ENCODE data around the gene CNPY1.

CNPY1 gene

GRCh38 chr7:155470686-155471638 is 75.4 kb downstream of the CNPY1 start:
- Histone ChIP-seq H3K36me3 (ENCODE audit: insufficient read depth, low read length) (no peaks in the 10 kb centered on the region), H2AFZ (ENCODE audit: low read depth, low read length) (no peak overlapping the region), H4K20me1 (ENCODE audit: insufficient read depth, low read length) (no peaks in the 10 kb centered on the region; the same call in 1 of the 2 replicates), H3K4me1 (ENCODE audit: insufficient read depth, low read length) (no peaks in the 10 kb centered on the region), H3K27ac (ENCODE audit: low read length) (no peak overlapping the region), H3K79me2 (ENCODE audit: insufficient read depth, low read length) (no peaks in the 10 kb centered on the region), H3K9ac (ENCODE audit: low read depth, low read length) (no peak overlapping the region), H3K27me3 (ENCODE audit: insufficient read depth, low read length, poor library complexity) (peaks cover 40% of the 10 kb centered on the region), H3K9me3 (ENCODE audit: insufficient read depth, low read length, severe bottlenecking) (no peaks in the 10 kb centered on the region), H3K4me3 (ENCODE audit: low read depth in 1 of 2, low read length in 2 of 2) (no peak overlapping the region), H3K4me2 (ENCODE audit: insufficient read depth, low read length) (no peak overlapping the region)
- TF ChIP-seq CTCF (IDR thresholded peaks at IDR 0.05; ENCODE audit: borderline replicate concordance, extremely low read depth, low read length, poor library complexity, severe bottlenecking) (no peak), EZH2 (IDR thresholded peaks at IDR 0.05; ENCODE audit: borderline replicate concordance, low read depth, low read length, severe bottlenecking) (no peak)
- no peak for ATAC-seq (ENCODE audit: insufficient read depth, low read depth)
- no peak for DNase-seq

- DNase-seq: no peak
- H3K79me2 ChIP-seq (ENCODE audit: insufficient read depth, low read length): no peaks in the 10 kb centered on the region
- no peaks in the 10 kb centered on the region for H3K9me3 ChIP-seq (ENCODE audit: insufficient read depth, low read length, severe bottlenecking)
- H3K4me2 ChIP-seq (ENCODE audit: insufficient read depth, low read length): no peak overlapping the region
- H4K20me1 ChIP-seq (ENCODE audit: insufficient read depth, low read length): no peaks in the 10 kb centered on the region; the same call in 1 of the 2 replicates
- TF ChIP-seq EZH2 (IDR thresholded peaks at IDR 0.05; ENCODE audit: borderline replicate concordance, low read depth, low read length, severe bottlenecking): no peak
- no peak for TF ChIP-seq CTCF (IDR thresholded peaks at IDR 0.05; ENCODE audit: borderline replicate concordance, extremely low read depth, low read length, poor library complexity, severe bottlenecking)
- no peak overlapping the region for H3K4me3 ChIP-seq (ENCODE audit: low read depth in 1 of 2, low read length in 2 of 2)
- H3K4me1 ChIP-seq (ENCODE audit: insufficient read depth, low read length): no peaks in the 10 kb centered on the region
- ATAC-seq (ENCODE audit: insufficient read depth, low read depth): no peak
- H3K9ac ChIP-seq (ENCODE audit: low read depth, low read length): no peak overlapping the region
- H2AFZ ChIP-seq (ENCODE audit: low read depth, low read length): no peak overlapping the region
- H3K36me3 ChIP-seq (ENCODE audit: insufficient read depth, low read length): no peaks in the 10 kb centered on the region
- H3K27ac ChIP-seq (ENCODE audit: low read length): no peak overlapping the region
- H3K27me3 ChIP-seq (ENCODE audit: insufficient read depth, low read length, poor library complexity): peaks cover 40% of the 10 kb centered on the region
Measured at GRCh38 chr7:155470186-155470487, 76.2 kb downstream of the CNPY1 start.

GRCh38 chr7:155469311-155470185 is 76.8 kb downstream of the CNPY1 start:
- Histone ChIP-seq H3K36me3 (ENCODE audit: insufficient read depth, low read length) (no peaks in the 10 kb centered on the region), H3K4me2 (ENCODE audit: insufficient read depth, low read length) (no peak overlapping the region), H3K27ac (ENCODE audit: low read length) (no peak overlapping the region), H3K4me1 (ENCODE audit: insufficient read depth, low read length) (no peaks in the 10 kb centered on the region), H3K27me3 (ENCODE audit: insufficient read depth, low read length, poor library complexity) (peaks cover 45% of the 10 kb centered on the region), H2AFZ (ENCODE audit: low read depth, low read length) (no peak overlapping the region), H3K4me3 (ENCODE audit: low read depth in 1 of 2, low read length in 2 of 2) (no peak overlapping the region), H4K20me1 (ENCODE audit: insufficient read depth, low read length) (no peaks in the 10 kb centered on the region; the same call in 1 of the 2 replicates), H3K79me2 (ENCODE audit: insufficient read depth, low read length) (no peaks in the 10 kb centered on the region), H3K9ac (ENCODE audit: low read depth, low read length) (no peak overlapping the region), H3K9me3 (ENCODE audit: insufficient read depth, low read length, severe bottlenecking) (no peaks in the 10 kb centered on the region)
- ATAC-seq (ENCODE audit: insufficient read depth, low read depth) (no peak), DNase-seq (no peak)
- TF ChIP-seq CTCF (IDR thresholded peaks at IDR 0.05; ENCODE audit: borderline replicate concordance, extremely low read depth, low read length, poor library complexity, severe bottlenecking): no peak
- TF ChIP-seq EZH2 (IDR thresholded peaks at IDR 0.05; ENCODE audit: borderline replicate concordance, low read depth, low read length, severe bottlenecking): no peak

Data from DND-41 (cell line).